Activated naive CD8-positive, alpha-beta T cell (primary cell): ENCODE measurements around the gene STMN3.
"Not testable (repeated sequence)": the region's sequence is repeated elsewhere in the genome, so short reads cannot be mapped to it uniquely, and the experiment has no call there.

ENCODE experiments used
- H3K27ac Mint-ChIP-seq: one replicate; pipeline ENCODE4 v1.8.0; 2021; ENCODE audit warnings: mixed read lengths
- H3K27me3 Mint-ChIP-seq: one replicate; pipeline ENCODE4 v1.8.0; 2021; ENCODE audit warnings: mixed read lengths
- H3K36me3 Mint-ChIP-seq: one replicate; pipeline ENCODE4 v1.8.0; 2021; ENCODE audit warnings: mixed read lengths
- H3K4me1 Mint-ChIP-seq: one replicate; pipeline ENCODE4 v1.8.0; 2021; ENCODE audit warnings: low read depth, mixed read lengths
- H3K4me3 Mint-ChIP-seq: one replicate; pipeline ENCODE4 v1.8.0; 2021; ENCODE audit warnings: mild to moderate bottlenecking, mixed read lengths
- H3K9me3 Mint-ChIP-seq: one replicate; pipeline ENCODE4 v1.8.0; 2021; ENCODE audit warnings: low read depth, mixed read lengths

The STMN3 gene

DNA sequence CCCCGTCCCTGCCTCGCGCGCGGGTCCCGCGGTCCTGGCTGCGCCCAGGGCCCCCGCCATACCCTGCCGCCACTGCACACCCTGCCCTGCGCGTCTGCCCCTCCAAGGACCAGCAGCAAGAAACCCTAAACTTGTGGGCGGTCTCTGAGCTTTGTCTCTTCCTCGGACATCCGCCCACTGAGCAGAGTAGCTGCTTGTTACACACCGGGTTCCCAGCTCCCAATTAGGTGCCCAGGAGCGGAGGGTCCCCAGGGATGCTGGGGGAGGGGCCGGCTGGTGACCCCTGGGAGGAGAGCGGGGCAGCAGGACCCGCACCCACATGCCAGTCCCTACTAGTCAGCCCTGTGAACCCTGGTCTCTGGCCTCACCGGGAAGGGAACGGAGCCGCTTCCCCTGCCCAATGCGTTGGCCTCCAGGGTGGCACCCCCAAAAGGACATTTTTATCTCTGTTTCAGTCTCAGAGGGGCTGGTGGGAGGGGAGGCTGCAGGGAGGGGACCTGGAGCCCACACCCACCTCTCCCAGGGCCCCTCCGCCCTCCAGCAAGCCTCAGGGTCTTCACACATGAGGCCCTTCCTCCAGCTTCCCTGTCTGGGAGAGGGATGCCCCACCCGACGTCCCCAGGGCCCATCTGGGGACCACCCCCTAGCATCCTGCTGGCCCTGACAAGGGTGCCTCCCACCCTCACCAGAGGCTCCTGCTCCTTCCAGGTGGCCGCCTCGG is 10.5 kb downstream of the STMN3 start:
- Mint-ChIP-seq H3K4me3 (peak overlapping the region; percentile 84), H3K36me3 (no peaks in the 10 kb centered on the region), H3K9me3 (no peaks in the 10 kb centered on the region), H3K4me1 (peaks cover 27% of the 10 kb centered on the region), H3K27me3 (no peaks in the 10 kb centered on the region), H3K27ac (peak overlapping the region; percentile 22)

DNA sequence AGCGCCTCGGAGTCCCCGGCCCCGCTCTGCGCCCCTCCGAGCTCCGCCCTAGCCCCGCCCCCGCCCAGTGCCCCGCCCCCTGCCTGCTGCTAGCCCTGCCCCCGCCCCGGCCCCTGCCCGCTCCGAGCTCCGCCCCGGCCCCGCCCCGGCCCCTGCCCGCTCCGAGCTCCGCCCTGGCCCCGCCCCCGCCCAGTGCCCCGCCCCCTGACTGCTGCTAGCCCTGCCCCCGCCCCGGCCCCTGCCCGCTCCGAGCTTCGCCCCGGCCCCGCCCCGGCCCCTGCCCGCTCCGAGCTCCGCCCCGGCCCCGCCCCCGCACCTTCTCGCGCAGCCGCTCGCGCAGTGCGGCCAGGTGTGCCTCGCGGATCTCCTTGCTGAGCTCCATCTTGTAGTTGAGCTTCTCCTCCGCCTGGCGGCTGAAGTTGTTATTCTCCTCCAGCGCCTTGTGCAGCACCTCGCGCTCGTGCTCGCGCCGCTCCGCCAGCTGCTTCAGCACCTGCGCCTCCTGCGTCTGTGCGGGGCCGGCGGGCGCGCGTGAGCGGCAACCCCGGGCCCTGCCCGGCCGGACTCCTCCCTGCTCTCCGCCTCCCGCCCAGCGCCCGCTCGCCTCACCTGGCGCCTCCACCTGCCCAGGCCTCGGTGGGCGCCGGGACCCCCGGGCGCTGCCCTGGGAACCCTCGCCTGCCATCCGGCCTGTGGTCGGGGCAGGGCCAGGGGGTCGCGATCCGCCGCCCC is 11.3 kb downstream of the STMN3 start:
- Mint-ChIP-seq H3K27ac (peak overlapping the region; percentile 28), H3K36me3 (no peaks in the 10 kb centered on the region), H3K27me3 (no peaks in the 10 kb centered on the region), H3K9me3 (no peaks in the 10 kb centered on the region), H3K4me1 (peaks cover 33% of the 10 kb centered on the region), H3K4me3 (peak overlapping the region; percentile 47)

DNA sequence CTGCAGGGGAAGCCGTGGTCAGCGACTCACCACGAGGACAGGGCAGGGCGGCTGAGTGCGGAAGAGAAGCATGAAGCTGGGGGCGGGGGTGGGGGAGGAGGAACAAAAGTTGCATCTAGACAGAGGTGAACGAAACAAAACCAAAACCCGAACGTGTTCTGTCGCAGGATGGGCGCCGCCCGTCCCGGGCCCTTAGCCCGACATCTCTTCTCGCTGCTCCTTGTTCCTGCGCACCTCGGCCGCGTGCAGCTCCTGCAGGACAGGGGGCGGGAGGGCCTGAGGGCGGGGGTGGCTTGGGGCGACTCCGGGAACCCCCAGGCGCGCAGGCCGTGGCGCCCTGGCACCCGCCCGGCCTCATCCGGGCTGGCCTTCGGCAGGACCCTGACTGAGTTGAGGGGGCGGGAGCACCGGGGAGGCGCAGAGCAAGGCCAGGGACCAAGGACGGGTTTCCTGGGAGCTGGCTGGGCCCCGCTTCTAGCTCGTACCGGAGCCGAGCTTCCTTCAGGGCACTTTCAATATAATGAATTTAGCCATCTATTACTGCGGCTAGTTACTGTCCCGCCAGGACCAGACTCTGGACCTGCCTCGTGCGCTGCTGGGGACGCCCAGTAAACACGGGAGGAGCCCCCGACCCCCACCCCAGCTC is 12.0 kb downstream of the STMN3 start:
- Mint-ChIP-seq H3K36me3 (no peaks in the 10 kb centered on the region), H3K27ac (no peak overlapping the region), H3K9me3 (no peaks in the 10 kb centered on the region), H3K4me1 (peaks cover 35% of the 10 kb centered on the region), H3K27me3 (no peaks in the 10 kb centered on the region), H3K4me3 (peak overlapping the region; percentile 72)

DNA sequence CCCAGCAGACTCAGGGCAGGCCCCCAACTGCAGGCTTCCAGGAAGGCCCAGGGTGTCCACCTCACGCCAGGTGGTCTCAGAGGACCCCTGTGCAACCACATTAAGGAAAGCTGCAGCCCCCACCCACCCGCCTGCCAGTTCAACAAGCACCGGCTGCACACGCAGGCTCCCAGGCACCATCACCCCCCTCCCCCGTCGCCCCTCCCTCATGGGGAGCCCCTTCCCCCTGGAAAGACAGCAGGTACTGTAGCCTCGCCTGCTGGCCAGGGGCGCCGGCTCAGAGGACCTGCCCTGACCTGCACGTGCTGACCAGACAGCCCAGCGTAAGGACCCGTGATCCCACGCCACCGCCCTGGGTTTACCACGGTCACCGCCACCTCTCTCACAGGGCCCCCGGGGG is 12.5 kb downstream of the STMN3 start:
- Mint-ChIP-seq H3K27ac (peak overlapping the region; percentile 46), H3K4me3 (peak overlapping the region; percentile 76), H3K4me1 (peaks cover 36% of the 10 kb centered on the region)
- not testable (repeated sequence) for H3K9me3 Mint-ChIP-seq, H3K27me3 Mint-ChIP-seq, H3K36me3 Mint-ChIP-seq

DNA sequence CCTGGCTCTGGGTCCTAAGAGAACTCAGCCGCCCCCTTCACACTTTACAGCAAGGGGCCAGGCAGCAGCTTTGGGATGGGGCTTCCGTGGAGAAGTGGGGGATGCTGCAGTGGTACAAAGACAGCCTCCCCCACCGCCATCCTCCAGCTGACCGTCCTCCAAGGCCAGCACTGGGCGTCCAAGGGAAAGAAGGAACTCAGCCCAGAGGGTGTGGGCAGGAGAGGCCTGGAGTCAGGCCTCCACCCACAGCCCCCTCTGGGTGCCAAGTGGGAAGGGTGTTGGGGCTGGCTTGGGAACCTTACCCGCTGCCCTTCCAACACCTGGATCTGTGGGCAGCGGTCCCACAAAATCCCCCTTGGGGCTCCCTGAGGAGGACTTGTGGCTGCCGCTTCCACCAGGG is 13.1 kb downstream of the STMN3 start:
- Mint-ChIP-seq H3K27me3 (no peaks in the 10 kb centered on the region), H3K4me3 (peak overlapping the region; percentile 92), H3K9me3 (no peaks in the 10 kb centered on the region), H3K4me1 (peaks cover 42% of the 10 kb centered on the region), H3K27ac (peak overlapping the region; percentile 100), H3K36me3 (no peaks in the 10 kb centered on the region)

DNA sequence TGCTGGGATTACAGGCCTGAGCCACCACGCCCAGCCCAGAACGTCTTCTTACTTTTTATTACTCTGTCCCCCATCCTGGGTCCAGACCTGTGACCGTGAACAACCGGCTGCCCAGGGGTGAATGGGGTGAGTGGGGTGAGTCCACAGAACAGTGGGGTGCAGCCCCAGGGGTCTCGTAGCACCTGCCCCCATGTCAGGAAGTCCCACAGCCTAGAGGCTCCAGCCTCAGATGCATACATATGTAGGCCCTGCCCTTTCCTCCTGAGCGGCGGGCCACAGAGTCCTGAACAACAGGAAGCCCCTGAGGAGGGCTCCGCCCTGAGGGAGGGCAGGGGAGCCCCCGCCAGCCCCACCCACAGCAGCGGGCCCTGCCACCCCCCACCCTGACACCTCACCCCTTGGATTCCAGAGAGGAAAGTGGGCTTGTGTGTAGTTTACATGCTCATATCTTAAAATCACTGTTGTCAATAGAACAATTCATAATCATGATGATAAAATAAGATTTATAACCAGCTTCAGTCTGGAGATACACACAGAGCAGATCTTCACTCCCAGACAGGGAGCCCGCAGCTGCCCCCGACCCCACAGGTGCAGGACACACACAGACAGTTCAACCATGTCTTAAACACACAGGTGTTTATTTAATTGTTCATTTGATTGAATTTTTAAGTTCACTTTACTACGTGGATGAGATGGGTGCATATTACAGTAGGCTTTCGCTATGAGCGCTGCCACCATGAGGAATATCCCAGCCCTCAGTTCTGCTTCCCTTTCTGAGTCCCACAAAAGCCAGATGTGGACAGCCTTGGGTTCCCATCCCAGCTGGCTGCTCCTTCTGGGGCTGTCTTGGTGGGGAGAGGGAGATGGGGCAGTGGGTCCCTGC is 13.9 kb downstream of the STMN3 start:
- Mint-ChIP-seq H3K27ac (peak overlapping the region; percentile 100), H3K4me3 (peak overlapping the region; percentile 92), H3K36me3 (no peaks in the 10 kb centered on the region), H3K4me1 (peaks cover 46% of the 10 kb centered on the region), H3K9me3 (no peaks in the 10 kb centered on the region), H3K27me3 (no peaks in the 10 kb centered on the region)

DNA sequence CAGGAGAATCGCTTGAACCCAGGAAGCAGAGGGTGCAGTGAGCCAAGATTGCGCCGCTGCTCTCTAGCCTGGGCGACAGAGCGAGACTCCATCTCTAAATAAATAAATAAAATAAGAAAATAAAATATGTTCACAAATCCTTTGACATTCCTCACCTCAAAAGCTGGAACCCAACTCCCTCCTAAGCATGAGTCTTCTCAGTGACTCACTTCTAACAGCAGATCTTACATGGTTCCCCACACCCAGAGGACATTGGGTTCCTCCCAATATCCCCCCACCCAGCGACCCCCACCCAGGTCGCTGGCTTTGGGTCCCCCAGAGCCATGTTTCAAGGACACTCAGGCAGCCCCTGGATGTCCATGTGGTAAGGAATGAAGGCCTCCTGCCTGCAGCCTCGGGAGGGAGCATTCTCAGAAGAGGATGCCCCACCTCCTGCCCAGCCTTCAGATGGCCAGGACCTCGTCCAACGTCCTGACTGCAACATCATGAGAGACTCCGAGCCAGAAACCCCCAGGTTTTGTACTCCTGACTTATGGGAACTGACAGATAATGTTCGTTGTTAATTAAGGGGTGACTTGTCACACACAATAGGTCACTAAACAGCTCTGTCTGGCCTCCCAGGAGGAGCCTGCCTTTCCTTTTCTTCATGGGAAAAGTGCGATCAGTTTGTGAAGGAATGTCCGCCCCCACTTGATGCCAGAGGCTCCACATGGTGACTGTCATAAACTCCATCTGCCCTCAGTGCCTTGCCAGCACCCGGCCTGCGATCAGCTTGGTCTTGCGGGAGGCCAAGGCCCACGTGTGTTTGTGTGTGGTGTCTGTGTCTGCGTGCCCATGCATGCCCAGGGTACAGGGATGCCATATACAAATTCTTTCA is 16.2 kb downstream of the STMN3 start:
- Mint-ChIP-seq H3K4me3 (peak overlapping the region; percentile 52), H3K9me3 (no peaks in the 10 kb centered on the region), H3K36me3 (no peaks in the 10 kb centered on the region), H3K4me1 (peaks cover 62% of the 10 kb centered on the region), H3K27me3 (no peaks in the 10 kb centered on the region), H3K27ac (peak overlapping the region; percentile 82)

DNA sequence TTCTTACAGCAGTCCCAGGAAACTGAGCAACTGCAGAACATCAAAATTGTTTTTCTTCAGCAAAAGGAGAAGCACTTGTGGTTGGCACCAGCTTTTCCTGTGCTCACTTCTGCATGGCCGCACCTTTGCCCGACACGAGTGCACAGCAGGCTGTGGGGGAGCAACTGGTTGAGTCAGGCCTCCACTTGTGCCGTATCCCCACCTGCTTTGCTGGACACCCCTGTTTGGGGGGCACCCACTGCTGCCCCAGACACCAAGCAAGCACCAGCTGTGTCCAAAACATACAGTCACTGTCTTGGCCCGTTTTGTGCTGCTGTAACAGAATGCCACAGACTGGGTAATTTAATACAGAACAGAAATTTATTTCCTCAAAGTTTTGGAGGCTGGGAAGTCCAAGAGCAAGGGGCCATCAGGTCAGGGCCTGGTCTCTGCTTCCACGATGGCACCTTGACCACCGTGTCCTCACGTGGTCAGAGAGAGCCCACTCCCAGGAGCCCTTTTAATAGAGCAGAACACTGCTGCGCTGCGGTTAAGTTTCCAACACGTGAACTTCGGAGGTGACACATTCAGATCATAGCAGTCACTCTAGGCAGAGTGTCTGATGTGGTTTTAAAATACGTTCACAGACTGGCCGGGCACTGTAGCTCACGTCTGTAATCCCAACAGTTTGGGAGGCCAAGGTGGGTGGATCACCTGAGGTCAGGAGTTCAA is 17.6 kb downstream of the STMN3 start:
- peak overlapping the region; percentile 71 for H3K4me3 Mint-ChIP-seq
- H3K4me1 Mint-ChIP-seq, result peaks cover 68% of the 10 kb centered on the region
- H3K36me3 Mint-ChIP-seq, result no peaks in the 10 kb centered on the region
- H3K9me3 Mint-ChIP-seq, result no peaks in the 10 kb centered on the region
- H3K27me3 Mint-ChIP-seq, result no peaks in the 10 kb centered on the region
- H3K27ac Mint-ChIP-seq, result peak overlapping the region; percentile 94

DNA sequence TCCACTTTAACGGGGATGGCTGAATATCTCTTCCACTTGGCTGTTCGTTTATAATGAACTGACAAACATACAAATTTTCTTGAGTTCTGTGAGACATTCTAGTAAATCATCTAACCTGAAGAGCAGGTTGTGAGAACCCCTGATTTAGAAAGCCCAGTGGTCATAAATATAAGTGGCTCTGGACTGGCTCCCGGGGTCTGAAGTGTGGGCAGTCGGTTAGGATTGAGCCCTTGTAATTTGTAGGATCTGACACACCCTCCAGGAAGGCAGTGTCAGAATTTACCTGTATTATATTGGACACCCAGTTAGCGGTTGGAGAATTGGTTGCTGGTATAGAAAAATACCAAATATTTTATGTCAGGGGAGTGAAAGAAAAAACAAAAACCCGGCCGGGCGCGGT is 19.5 kb downstream of the STMN3 start:
- H3K4me1 Mint-ChIP-seq, result peaks cover 68% of the 10 kb centered on the region
- H3K4me3 Mint-ChIP-seq, result peak overlapping the region; percentile 38
- H3K27me3 Mint-ChIP-seq, result no peaks in the 10 kb centered on the region
- peak overlapping the region; percentile 85 for H3K27ac Mint-ChIP-seq
- H3K36me3 Mint-ChIP-seq, result no peaks in the 10 kb centered on the region
- no peaks in the 10 kb centered on the region for H3K9me3 Mint-ChIP-seq

DNA sequence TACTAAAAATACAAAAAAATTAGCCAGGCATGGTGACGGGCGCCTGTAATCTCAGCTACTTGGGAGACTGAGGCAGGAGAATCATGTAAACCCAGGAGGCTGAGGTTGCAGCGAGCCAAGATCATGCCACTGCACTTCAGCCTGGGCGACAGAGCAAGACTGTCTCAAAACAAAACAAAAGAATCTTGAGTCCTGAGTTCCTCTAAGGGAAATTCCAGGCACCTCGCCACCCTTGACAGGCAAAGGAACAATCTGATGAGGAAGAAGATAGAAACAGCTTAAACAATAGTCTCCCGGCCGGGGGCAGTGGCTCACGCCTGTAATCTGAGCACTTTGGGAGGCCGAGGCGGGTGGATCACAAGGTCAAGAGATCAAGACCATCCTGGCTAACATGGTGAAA is 21.8 kb downstream of the STMN3 start:
- not testable (repeated sequence) for H3K36me3 Mint-ChIP-seq, H3K9me3 Mint-ChIP-seq, H3K27me3 Mint-ChIP-seq
- Mint-ChIP-seq H3K27ac (peak overlapping the region; percentile 34), H3K4me1 (peaks cover 56% of the 10 kb centered on the region), H3K4me3 (peak overlapping the region; percentile 5)

DNA sequence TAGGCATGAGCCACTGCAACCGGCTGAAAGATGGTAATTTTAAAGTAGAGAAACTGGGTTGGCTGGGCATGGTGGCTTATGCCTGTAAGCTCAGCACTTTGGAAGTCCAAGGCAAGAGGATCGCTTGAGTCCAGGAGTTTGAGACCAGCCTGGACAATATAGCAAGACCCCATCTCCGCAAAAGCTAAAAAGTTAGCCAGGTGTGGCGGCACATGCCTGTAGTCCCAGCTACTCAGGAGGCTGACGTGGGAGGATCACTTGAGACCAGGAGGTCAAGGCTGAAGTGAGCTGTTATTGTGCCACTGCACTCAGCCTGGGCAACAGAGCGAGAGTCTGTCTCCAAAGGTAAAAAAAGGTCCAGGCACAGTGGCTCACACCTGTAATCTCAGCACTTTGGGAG is 22.3 kb downstream of the STMN3 start:
- not testable (repeated sequence) for H3K36me3 Mint-ChIP-seq, H3K27me3 Mint-ChIP-seq, H3K9me3 Mint-ChIP-seq
- H3K4me1 Mint-ChIP-seq, result peaks cover 56% of the 10 kb centered on the region
- peak overlapping the region; percentile 75 for H3K27ac Mint-ChIP-seq
- peak overlapping the region; percentile 5 for H3K4me3 Mint-ChIP-seq

DNA sequence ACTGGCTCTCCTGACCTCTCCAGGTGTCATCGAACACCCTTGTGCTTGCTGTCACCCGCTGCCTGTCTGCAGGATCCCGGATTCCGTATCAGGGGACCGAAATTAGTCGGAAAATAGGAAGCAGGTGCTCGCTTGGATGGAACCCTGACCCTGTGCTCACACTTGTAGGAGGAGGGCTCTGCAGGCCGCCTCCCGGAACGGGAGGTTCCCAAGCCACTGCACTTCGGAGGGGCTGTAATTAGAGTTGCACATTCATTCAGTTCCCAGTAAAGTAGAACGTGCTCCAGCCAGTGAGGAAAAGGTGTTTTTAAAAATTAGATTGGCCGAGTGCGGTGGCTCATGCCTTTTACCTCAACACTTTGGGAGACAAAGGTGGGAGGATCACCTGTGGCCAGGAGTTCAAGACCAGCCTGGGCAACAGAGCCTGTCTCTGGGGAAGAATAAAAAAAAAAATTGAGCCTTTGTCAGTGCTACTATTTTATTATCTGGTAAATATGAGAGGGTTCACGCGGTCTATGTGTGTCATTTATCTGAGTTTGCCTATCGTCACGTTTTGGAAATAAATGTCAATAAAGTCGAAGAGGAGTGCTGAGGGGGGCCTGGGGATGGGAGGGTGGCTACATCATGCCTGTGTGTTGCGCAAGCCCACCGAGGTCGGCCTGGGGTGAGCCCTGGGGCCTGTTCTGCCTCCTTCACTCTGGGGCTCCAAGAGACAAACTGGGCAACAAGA is 24.8 kb downstream of the STMN3 start:
- H3K4me3 Mint-ChIP-seq, result peak overlapping the region; percentile 94
- peaks cover 45% of the 10 kb centered on the region for H3K4me1 Mint-ChIP-seq
- peaks cover 4% of the 10 kb centered on the region for H3K36me3 Mint-ChIP-seq
- H3K9me3 Mint-ChIP-seq, result no peaks in the 10 kb centered on the region
- peak overlapping the region; percentile 99 for H3K27ac Mint-ChIP-seq
- H3K27me3 Mint-ChIP-seq, result no peaks in the 10 kb centered on the region

DNA sequence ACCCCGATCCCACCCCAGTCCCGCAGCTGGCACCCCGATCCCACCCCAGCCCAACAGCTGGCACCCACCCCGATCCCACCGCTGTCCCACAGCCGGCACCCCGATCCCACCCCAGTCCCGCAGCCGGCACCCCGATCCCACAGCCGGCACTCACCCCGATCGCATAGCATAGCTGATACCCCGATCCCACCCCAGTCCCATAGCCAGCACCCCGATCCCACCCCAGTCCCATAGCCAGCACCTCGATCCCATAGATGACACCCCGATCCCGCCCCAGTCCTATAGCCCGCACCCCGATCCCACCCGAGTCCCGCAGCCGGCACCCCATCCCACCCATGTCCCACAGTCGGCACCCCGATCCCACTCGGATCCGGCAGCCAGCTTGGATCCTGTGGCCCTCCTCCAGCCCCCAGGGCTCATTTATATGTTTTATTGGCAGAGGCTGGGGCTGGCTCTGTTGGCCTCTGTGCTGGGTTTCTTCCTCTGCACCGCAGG is 25.4 kb downstream of the STMN3 start:
- Mint-ChIP-seq H3K27me3 (no peaks in the 10 kb centered on the region), H3K9me3 (no peaks in the 10 kb centered on the region), H3K4me1 (peaks cover 44% of the 10 kb centered on the region), H3K27ac (peak overlapping the region; percentile 99), H3K4me3 (peak overlapping the region; percentile 94), H3K36me3 (peaks cover 4% of the 10 kb centered on the region)
